Adrenal gland (tissue), 12 donors: ENCODE results near the gene MEFV. TPM values are rescaled to one million over a fixed set of nuclear protein-coding genes. Genes with fewer than 3 reads are reported as not detected.

ENCODE experiments used
- DNase-seq, 7 donors: peaks; one replicate each; pipeline ENCODE4 v3.0.0-alpha.2; 2019 to 2020
- H3K27ac ChIP-seq, 5 donors: fragments of 200-600 bp; sonication (generic) in 4 of 5; 1 replicate in 3 of 5; 2 replicates in 2 of 5; pipeline versions ENCODE4 v1.5.1 to v1.8.0; 2016 to 2020; ENCODE audit warnings: mild to moderate bottlenecking in 1 of 5
- H3K27me3 ChIP-seq: fragments of 200-600 bp; 2 replicates; pipeline ENCODE4 v1.8.0; 2021
- H3K36me3 ChIP-seq, 2 donors: fragments of 200-600 bp; replicated peaks in 1 of 2; 1 replicate in 1 of 2; 2 replicates in 1 of 2; pipeline versions ENCODE4 v1.5.1 to v1.8.0; 2018 to 2022
- H3K4me1 ChIP-seq, 2 donors: fragments of 200-600 bp; replicated peaks in 1 of 2; 1 replicate in 1 of 2; 2 replicates in 1 of 2; pipeline versions ENCODE4 v1.5.1 to v1.8.0; 2018 to 2021
- H3K4me3 ChIP-seq, 4 donors: fragments of 200-600 bp; sonication (generic) in 3 of 4; one replicate each; pipeline ENCODE4 v1.5.1; 2016 to 2018
- H3K9me3 ChIP-seq, 3 donors: fragments of 200-600 bp; sonication (generic) in 1 of 3; replicated peaks in 1 of 3; 1 replicate in 2 of 3; 2 replicates in 1 of 3; pipeline versions ENCODE4 v1.5.1 to v1.8.0; 2016 to 2021
- POLR2A ChIP-seq, 2 donors: fragments of 450-650 bp; IDR thresholded peaks; one replicate each; pipeline ENCODE4 v1.6.1; 2017; ENCODE audit warnings: antibody characterized with exemption in 2 of 2, mild to moderate bottlenecking in 2 of 2, moderate library complexity in 1 of 2
- WGBS, 4 donors: extraction: QIAGEN DNeasy Blood & Tissue Kit in 2 of 4; methylation state at CpG; one replicate each; pipeline versions ENCODE4 v1.1.5 to v1.1.7; 2013 to 2017; 5-methylcytosine and 5-hydroxymethylcytosine counted together
- intact Hi-C, 2 donors: fragments of 100-400 bp; cut with DNase I; formaldehyde crosslinking; loops; one replicate each; pipeline versions ENCODE4 v1.14.1 to v1.15.0; 2022 to 2023
- polyA plus RNA-seq, 3 donors: library from polyadenylated mRNA; stranded (reverse); fragments of 200-250 nt in 2 of 3; fragments of 350-450 nt in 1 of 3; fragmentation: Illumina TruSeq in 1 of 3; extraction: RNeasy Lipid Tissue Mini Kit (QIAGEN cat#74804) in 1 of 3; gene quantifications; one replicate each; pipeline ENCODE4 v1.2.3, GENCODE V29; 2013 to 2014
- total RNA-seq, 9 donors: library from RNA; depleted of rRNA in 4 of 9; stranded (reverse); fragments of >200 nt in 4 of 9; fragments of 120-200 nt in 1 of 9; fragmentation: NEBNext Ultra II Directional in 1 of 9; extraction: Animal tissue kit (Norgen Biotek cat#: 25700) in 1 of 9; gene quantifications; one replicate each; pipeline versions ENCODE4 v1.1.0 to v1.2.4, GENCODE V29; 2013 to 2023
- TF ChIP-seq, protein P1 (sequence below), 6 experiments: fragments of 450-650 bp in 4 of 6; fragments of 200-600 bp in 2 of 6; sonication (generic) in 1 of 6; IDR thresholded peaks; 1 replicate in 5 of 6; 2 replicates in 1 of 6; pipeline versions ENCODE4 v1.5.1 to v1.8.0; 2016 to 2021; ENCODE audit warnings: antibody characterized with exemption in 6 of 6, mild to moderate bottlenecking in 2 of 6, moderate library complexity in 1 of 6
- donor health status: healthy with polysubstance abuse.
- donor health status: Bipolar disorder and iron deficiency.
- donor health status: DM: yes; HTN: yes; CAD: no.
- donor health status: DM: no; HTN: no; CAD: no.
- donor health status: DM: no; HTN: no; CAD: no.
- donor health status: DM: yes; HTN: yes; CAD: no.

The MEFV gene
- total and polyA plus RNA-seq, 12 donors, result 0.39 to 7.8 (median 3.0) TPM

GRCh38 chr16:3234857-3235561, 21.4 kb downstream of the MEFV start, which contains the start of gene ZNF200:
TSS of gene ZNF200 (minus strand) at chr16:3235158. CDS start at chr16:3233755, 1,403 bp downstream.
- DNase-seq, result peak; percentile 94 to 98 (median 97)
- TF ChIP-seq POLR2A (IDR thresholded peaks at IDR 0.05), result peak; percentile 64 to 84
- TF ChIP-seq, protein P1, sequence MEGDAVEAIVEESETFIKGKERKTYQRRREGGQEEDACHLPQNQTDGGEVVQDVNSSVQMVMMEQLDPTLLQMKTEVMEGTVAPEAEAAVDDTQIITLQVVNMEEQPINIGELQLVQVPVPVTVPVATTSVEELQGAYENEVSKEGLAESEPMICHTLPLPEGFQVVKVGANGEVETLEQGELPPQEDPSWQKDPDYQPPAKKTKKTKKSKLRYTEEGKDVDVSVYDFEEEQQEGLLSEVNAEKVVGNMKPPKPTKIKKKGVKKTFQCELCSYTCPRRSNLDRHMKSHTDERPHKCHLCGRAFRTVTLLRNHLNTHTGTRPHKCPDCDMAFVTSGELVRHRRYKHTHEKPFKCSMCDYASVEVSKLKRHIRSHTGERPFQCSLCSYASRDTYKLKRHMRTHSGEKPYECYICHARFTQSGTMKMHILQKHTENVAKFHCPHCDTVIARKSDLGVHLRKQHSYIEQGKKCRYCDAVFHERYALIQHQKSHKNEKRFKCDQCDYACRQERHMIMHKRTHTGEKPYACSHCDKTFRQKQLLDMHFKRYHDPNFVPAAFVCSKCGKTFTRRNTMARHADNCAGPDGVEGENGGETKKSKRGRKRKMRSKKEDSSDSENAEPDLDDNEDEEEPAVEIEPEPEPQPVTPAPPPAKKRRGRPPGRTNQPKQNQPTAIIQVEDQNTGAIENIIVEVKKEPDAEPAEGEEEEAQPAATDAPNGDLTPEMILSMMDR (IDR thresholded peaks at IDR 0.05), result no peak
- intact Hi-C loops, result no loop called here
- Histone ChIP-seq H3K27ac (peak within 1 kb of the TSS; percentile 81 to 97 (median 93)), H3K9me3 (no peaks in the 10 kb centered on the region), H3K4me1 (peaks cover 11% of the 10 kb centered on the region in 2 donors), H3K4me3 (peak within 1 kb of the TSS; percentile 55 to 99 (median 64)), H3K36me3 (peaks cover 0 to 25% of the 10 kb centered on the region in 2 donors), H3K27me3 (no peaks in the 10 kb centered on the region)
- 0% methylated on average over 9 to 58 of the region's 59 CpGs for WGBS, 4 donors

DNA sequence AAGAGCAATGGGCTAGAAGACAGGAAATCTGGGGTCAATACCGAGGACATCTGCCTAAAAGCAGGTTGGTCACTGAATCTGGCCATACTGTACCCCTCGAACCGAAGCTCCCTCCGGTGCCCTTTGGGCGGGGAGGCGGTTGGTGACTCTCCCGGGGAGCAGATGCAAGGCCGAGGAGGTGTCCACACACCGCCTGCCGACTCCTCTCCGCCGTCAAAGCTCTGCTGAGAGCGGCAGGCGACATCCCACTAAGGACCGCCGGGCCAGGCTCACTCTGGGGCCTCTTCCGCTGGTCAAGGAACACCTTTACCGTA, 21.9 kb downstream of the MEFV start:
- no peak for TF ChIP-seq POLR2A (IDR thresholded peaks at IDR 0.05)
- TF ChIP-seq, protein P1 (IDR thresholded peaks at IDR 0.05), result no peak
- peaks cover 0 to 25% of the 10 kb centered on the region in 2 donors for H3K36me3 ChIP-seq
- H3K9me3 ChIP-seq, result no peaks in the 10 kb centered on the region
- H3K4me3 ChIP-seq, result peak overlapping the region; percentile 55 to 99 (median 64)
- H3K27ac ChIP-seq, result peak overlapping the region; percentile 81 to 97 (median 93)
- H3K4me1 ChIP-seq, result peaks cover 11% of the 10 kb centered on the region in 2 donors
- no peaks in the 10 kb centered on the region for H3K27me3 ChIP-seq
- intact Hi-C loops, result no loop called here
- DNase-seq, result no peak
- 1 to 2% (median 2%) methylated on average over 7 to 18 of the region's 18 CpGs for WGBS, 4 donors

DNA sequence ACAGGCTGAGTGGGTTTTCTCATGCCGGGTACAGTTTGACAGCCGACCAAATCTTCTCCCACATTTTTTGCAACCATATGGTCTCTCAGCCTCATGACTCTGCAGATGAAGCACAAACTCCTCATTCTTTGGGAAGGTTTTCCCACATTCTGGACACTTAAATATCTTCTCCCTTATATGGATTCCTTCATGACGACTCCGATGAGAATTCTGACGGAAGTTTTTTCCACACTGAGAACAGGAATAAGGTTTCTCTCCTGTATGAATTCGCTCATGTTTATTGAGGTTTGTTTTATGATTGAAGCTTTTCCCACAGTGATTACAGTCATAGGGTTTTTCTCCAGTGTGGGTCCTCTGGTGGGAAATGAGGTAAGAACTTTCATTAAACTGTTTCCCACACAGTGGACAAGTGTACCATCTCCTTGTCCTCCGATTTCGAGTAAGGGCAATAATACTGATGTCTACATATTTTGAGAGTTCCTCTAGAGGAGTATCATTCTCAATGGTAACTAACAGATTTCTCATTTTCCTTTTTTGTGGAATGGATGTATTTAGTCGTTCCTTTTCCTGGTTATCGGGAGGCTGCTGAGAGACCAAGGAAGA, 32.4 kb downstream of the MEFV start:
- intact Hi-C loops, result loop anchor here in 1 of 2 donors (10.0 kb wide), 1 partner anchor 91 kb away; no protein-coding TSS in a partner anchor
- Histone ChIP-seq H3K4me3 (no peak overlapping the region), H3K27ac (no peak overlapping the region), H3K9me3 (peaks cover 2 to 42% (median 16%) of the 10 kb centered on the region in 3 donors), H3K36me3 (peaks cover 0 to 28% of the 10 kb centered on the region in 2 donors), H3K27me3 (no peaks in the 10 kb centered on the region), H3K4me1 (no peaks in the 10 kb centered on the region)
- no peak for DNase-seq
- TF ChIP-seq, protein P1 (IDR thresholded peaks at IDR 0.05), result no peak
- TF ChIP-seq POLR2A (IDR thresholded peaks at IDR 0.05), result no peak
- WGBS, 4 donors, result 96 to 99% (median 98%) methylated on average over 10 of the region's 10 CpGs

- Histone ChIP-seq H3K4me1 (no peaks in the 10 kb centered on the region), H3K27me3 (no peaks in the 10 kb centered on the region), H3K36me3 (peaks cover 0 to 8% of the 10 kb centered on the region in 2 donors), H3K4me3 (no peak overlapping the region), H3K9me3 (peaks cover 2 to 42% (median 7%) of the 10 kb centered on the region in 3 donors), H3K27ac (no peak overlapping the region)
- intact Hi-C loops, result loop anchor here in 1 of 2 donors (10.0 kb wide), 1 partner anchor 94 kb away; no protein-coding TSS in a partner anchor
- WGBS, 4 donors, result 82 to 95% (median 89%) methylated on average over 10 of the region's 10 CpGs
- no peak for DNase-seq
- TF ChIP-seq, protein P1 (IDR thresholded peaks at IDR 0.05), result no peak
- TF ChIP-seq POLR2A (IDR thresholded peaks at IDR 0.05), result no peak
Measured at GRCh38 chr16:3220839-3221238, 35.6 kb downstream of the MEFV start.
